ENCODE data around the gene VOPP1.

- TF ChIP-seq EZH2phosphoT487 (IDR thresholded peaks at IDR 0.05; ENCODE audit: borderline replicate concordance) = no peak
- TF ChIP-seq CTCF (conservative IDR thresholded peaks at IDR 0.05; ENCODE audit: low read length) = no peak
Measured at GRCh38 chr7:55436457-55436856, 135.8 kb downstream of the VOPP1 start.
